ENCODE measurements around the gene CEP72.

DNA sequence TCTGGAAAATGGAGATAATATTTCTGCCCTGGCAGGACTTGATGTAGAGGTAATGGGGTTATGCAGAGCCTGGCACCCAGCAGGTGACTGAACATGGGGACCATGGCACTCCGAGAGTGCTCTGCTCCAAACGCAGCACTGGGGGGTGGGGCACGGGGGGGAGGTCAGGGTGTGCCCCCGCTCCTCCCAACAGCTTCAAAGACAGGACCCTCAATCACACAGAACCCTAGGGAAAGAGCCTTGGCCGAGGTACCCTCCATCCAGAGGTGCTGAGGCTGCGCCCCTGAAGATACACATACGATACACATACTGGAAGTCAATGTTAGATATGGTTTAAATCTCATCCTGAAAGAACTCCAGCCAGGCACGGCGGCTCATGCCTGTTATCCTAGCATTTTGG lies 26.6 kb upstream of the CEP72 start:
- no peak for TF ChIP-seq FOXK2 (IDR thresholded peaks at IDR 0.05)
- no peak for TF ChIP-seq SP1 (IDR thresholded peaks at IDR 0.05)
- no peak for TF ChIP-seq NFRKB (IDR thresholded peaks at IDR 0.05)
- TF ChIP-seq ARNT (IDR thresholded peaks at IDR 0.05), result no peak
- no peak for TF ChIP-seq LEF1 (IDR thresholded peaks at IDR 0.05; ENCODE audit: borderline replicate concordance)
- no peak for TF ChIP-seq HDGF (IDR thresholded peaks at IDR 0.05; ENCODE audit: borderline replicate concordance)
- TF ChIP-seq TARDBP (IDR thresholded peaks at IDR 0.05), result no peak
- no peak for TF ChIP-seq SUZ12 (IDR thresholded peaks at IDR 0.05)
- no peak for TF ChIP-seq CTBP1 (IDR thresholded peaks at IDR 0.05; ENCODE audit: borderline replicate concordance)
